ENCODE measurements around the gene WASF2.
"Not testable (repeated sequence)": the region's sequence is repeated elsewhere in the genome, so short reads cannot be mapped to it uniquely, and the experiment has no call there.

The WASF2 gene

GRCh38 chr1:27471477-27471876 is 18.5 kb downstream of the WASF2 start:
- no peaks in the 10 kb centered on the region for H3K9me3 ChIP-seq
- no peaks in the 10 kb centered on the region for H3K36me3 ChIP-seq
- TF ChIP-seq CTCF (IDR thresholded peaks at IDR 0.05; ENCODE audit: low read depth, low read length): no peak
- H3K4me3 ChIP-seq (ENCODE audit: low read depth, low read length): no peak overlapping the region
- DNase-seq: no peak
- no peaks in the 10 kb centered on the region; the same call in 1 of the 2 replicates for H3K4me1 ChIP-seq
- no peaks in the 10 kb centered on the region for H3K27me3 ChIP-seq

GRCh38 chr1:27469334-27469733 is 20.6 kb downstream of the WASF2 start:
- no peak for DNase-seq
- TF ChIP-seq CTCF (IDR thresholded peaks at IDR 0.05; ENCODE audit: low read depth, low read length): no peak
- no peaks in the 10 kb centered on the region for H3K36me3 ChIP-seq
- no peak overlapping the region for H3K4me3 ChIP-seq (ENCODE audit: low read depth, low read length)
- H3K9me3 ChIP-seq: no peaks in the 10 kb centered on the region
- H3K4me1 ChIP-seq: no peaks in the 10 kb centered on the region; the same call in 1 of the 2 replicates
- H3K27me3 ChIP-seq: no peaks in the 10 kb centered on the region

DNA sequence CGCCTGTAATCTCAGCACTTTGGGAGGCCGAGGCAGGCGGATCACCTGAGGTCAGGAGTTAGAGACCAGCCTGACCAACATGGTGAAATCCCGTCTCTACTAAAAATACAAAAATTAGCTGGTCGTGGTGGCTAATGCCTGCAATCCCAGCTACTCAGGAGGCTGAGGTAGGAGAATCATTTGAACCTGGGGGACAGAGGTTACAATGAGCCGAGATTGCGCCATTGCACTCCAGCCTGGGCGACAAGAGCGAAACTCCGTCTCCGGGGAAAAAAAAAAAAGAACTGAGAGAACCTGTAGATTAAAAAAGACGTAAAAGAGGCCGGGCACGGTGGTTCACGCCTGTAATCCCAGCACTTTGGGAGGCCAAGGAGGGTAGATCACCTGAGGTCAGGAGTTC is 21.6 kb downstream of the WASF2 start:
- DNase-seq; H3K36me3 ChIP-seq; H3K4me1 ChIP-seq; H3K4me3 ChIP-seq (ENCODE audit: low read depth, low read length); H3K27me3 ChIP-seq; H3K9me3 ChIP-seq: not testable (repeated sequence)

DNA sequence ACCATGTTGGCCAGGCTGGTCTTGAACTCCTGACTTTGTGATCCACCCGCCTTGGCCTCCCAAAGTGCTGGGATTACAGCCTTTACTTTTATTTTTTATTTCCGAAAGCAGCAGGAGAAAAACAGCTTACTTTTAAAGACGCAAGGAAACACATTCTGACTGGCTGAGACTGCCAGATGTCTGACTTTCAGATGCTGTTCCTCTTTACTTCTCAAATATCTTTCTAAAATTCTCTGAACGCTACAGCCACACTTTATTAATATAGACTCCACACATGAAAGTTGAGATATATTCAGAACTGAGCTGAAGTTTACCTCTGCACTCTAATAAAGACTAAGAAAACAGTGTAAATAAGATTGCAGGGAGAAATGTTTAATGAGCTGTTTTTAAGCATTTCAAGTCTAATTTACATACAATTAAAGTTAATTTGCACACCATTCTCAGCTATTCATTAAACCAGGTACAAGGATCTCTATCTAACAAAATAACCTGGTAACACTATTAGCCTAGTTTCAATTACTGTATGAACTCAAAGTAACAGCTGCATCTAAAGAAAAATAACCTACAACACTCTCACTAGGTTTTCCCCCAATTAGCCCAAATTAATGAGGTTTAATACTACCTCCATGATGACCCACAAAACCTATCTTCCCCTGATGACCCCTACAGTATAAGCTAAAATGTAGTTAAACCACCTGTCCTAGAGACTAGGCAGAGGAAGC is 24.9 kb downstream of the WASF2 start:
- H3K27me3 ChIP-seq: no peaks in the 10 kb centered on the region
- TF ChIP-seq CTCF (IDR thresholded peaks at IDR 0.05; ENCODE audit: low read depth, low read length): no peak
- no peaks in the 10 kb centered on the region for H3K9me3 ChIP-seq
- no peak overlapping the region for H3K4me3 ChIP-seq (ENCODE audit: low read depth, low read length)
- no peaks in the 10 kb centered on the region for H3K4me1 ChIP-seq
- DNase-seq: no peak
- H3K36me3 ChIP-seq: no peaks in the 10 kb centered on the region

DNA sequence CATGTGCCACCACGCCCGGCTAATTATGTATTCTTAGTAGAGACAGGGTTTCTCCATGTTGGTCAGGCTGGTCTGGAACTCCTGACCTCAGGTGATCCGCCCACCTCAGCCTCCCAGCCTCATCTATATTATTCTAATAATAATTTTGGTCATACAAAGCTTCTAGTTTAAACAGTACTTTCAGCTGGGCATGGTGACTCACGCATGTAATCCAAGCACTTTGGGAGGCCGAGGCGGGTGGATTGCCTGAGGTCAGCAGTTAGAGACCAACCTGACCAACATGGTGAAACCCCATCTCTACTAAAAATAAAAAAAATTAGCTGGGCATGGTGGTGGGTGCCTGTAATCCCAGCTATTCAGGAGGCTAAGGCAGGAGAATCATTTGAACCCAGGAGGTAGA is 26.1 kb downstream of the WASF2 start:
- H3K4me1 ChIP-seq; H3K4me3 ChIP-seq (ENCODE audit: low read depth, low read length): not testable (repeated sequence)

DNA sequence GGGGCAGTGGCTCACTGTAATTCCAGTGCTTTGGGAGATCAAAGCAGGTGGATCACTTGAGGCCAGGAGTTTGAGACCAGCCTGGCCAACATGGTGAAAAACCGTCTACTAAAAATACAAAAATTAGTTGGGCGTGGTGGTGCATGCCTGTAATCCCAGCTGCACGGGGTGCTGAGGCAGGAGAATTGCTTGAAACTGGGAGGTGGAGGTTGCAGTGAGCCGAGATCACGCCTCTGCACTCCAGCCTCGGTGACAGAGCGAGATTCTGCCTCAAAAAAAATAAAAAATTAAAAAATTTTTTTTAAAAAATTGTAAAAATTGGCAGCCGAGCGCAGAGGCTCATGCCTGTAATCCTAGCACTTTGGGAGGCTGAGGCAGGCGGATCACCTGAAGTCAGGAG is 31.4 kb downstream of the WASF2 start:
- not testable (repeated sequence) for DNase-seq; H3K36me3 ChIP-seq; H3K4me3 ChIP-seq (ENCODE audit: low read depth, low read length); H3K4me1 ChIP-seq; H3K9me3 ChIP-seq; H3K27me3 ChIP-seq

More for the DNA sequence above, 26.1 kb downstream of the WASF2 start:
- not testable (repeated sequence) for H3K9me3 ChIP-seq, H3K27me3 ChIP-seq, H3K36me3 ChIP-seq, DNase-seq

DNA sequence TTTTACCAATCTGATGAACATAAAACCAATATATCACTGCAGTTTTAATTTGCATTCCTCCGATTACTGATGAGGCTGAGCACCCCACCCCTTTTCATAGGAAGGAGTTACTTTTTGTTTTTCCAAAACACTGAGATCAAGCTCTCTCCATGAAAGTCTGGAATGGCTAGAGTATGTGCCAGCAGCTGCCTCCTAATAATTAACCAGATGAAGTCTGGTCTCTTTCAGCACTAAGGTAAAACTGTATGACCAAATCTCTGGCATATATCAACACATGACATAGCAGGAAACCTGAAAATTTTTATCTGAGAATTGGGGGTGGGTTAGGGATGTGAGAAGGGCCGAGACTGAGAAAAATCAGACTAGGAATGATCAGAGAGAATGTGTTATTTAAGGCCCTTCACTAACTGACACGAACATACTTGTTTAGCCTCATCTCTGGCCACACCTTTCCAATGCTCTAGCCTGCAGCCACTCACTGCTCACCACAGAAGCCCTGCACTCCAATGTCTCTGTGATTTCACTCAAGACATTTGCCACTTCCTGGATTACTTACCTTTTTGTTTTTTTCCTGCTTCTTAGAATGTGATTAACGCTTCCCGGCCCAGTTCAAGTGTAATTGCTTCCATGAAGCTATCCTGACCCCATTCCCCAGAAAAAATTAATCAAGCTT is 34.7 kb downstream of the WASF2 start:
- TF ChIP-seq CTCF (IDR thresholded peaks at IDR 0.05; ENCODE audit: low read depth, low read length): no peak
- peak; percentile 6 for DNase-seq
- H3K4me3 ChIP-seq (ENCODE audit: low read depth, low read length): no peak overlapping the region
- no peaks in the 10 kb centered on the region for H3K27me3 ChIP-seq
- no peaks in the 10 kb centered on the region for H3K4me1 ChIP-seq
- no peaks in the 10 kb centered on the region for H3K9me3 ChIP-seq
- no peaks in the 10 kb centered on the region for H3K36me3 ChIP-seq

Data from BE2C (cell line).